ENCODE measurements around the gene TNFRSF8.
"Not testable (repeated sequence)": the region's sequence is repeated elsewhere in the genome, so short reads cannot be mapped to it uniquely, and the experiment has no call there.

Gene TNFRSF8

DNA sequence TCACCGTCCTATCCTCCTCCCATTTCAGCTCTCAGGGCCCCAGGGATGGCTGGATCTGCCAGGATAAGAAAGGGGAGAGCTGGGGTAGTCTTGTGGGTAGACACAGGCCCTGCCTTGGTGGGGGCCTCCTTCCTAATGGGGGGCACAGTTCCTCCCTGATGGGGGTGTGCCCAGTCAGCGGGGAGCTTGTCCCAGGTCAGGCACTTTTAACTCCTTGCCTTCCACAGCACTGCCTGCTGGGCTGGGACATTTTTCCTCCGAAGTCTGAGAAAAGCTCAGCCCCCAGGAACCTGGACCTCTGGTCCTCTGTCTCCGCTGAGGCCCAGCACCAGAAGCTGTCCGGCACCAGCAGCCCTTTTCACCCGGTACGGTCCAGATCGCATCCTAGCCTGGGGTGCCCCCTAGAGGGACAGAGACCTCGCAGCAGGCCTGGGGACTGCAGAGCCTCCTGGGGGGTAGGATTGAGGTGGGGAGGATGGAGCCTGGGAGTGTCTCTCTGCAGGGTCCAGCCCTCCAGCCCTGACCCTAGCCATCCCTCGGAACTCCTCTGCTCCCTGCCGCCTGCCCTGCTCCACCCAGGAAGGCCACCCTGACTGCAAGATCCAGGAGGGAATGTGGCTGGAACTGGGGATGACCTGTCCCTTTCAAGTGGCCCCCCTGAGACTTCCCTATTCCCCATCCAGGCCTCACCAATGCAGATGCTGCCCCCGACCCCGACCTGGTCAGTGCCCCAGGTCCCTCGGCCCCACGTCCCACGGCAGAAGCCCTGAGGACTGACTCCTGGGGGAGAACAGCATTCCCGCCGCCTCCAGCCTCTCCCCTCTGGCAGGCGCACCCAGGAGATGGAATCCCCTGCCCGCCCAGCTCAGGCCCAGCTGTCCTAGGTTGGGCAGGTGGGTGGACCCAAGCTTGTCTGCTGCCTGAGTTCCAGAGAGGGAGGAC lies 31.8 kb upstream of the TNFRSF8 start:
- no peak for TF ChIP-seq JUND (IDR thresholded peaks at IDR 0.05; ENCODE audit: low read depth)
- DNase-seq (ENCODE audit: low read depth in 1 of 2, low spot score in 1 of 2): peak; percentile 23 to 27

GRCh38 chr1:12032161-12032621 lies 30.9 kb upstream of the TNFRSF8 start:
- in situ Hi-C loops (cut with HindIII; ENCODE audit: low pct_unique_long_range_greater_than_20kb, low sequenced_read_pairs): no loop called here
- no peak for DNase-seq (ENCODE audit: low read depth in 1 of 2, low spot score in 1 of 2)
- no peak for TF ChIP-seq JUND (IDR thresholded peaks at IDR 0.05; ENCODE audit: low read depth)

More for the DNA sequence above, 31.8 kb upstream of the TNFRSF8 start:
- in situ Hi-C loops (cut with HindIII; ENCODE audit: low pct_unique_long_range_greater_than_20kb, low sequenced_read_pairs): no loop called here

DNA sequence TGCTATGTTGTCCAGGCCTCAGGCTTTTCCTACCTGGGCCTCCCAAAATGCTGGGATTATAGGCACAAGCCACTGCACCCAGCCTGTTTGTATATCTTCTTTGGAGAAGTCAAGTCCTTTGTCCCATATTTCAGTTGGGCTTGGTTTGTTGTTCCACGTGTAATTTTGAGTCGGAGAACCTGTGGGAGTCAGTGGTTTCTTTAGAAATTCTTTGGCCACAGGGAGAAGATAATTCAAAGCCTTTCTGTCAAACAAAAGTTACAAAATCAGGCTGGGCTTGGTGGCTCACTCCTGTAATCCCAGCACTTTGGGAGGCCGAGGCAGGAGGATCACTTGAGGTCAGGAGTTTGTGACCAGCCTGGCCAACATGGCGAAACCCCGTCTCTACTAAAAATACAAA lies 29.7 kb upstream of the TNFRSF8 start:
- in situ Hi-C loops (cut with HindIII; ENCODE audit: low pct_unique_long_range_greater_than_20kb, low sequenced_read_pairs); DNase-seq (ENCODE audit: low read depth in 1 of 2, low spot score in 1 of 2): not testable (repeated sequence)

GRCh38 chr1:12034381-12034801 lies 28.7 kb upstream of the TNFRSF8 start:
- in situ Hi-C loops (cut with HindIII; ENCODE audit: low pct_unique_long_range_greater_than_20kb, low sequenced_read_pairs): no loop called here
- TF ChIP-seq JUND (IDR thresholded peaks at IDR 0.05; ENCODE audit: low read depth): no peak
- DNase-seq (ENCODE audit: low read depth in 1 of 2, low spot score in 1 of 2): no peak

GRCh38 chr1:12035312-12035711 lies 27.8 kb upstream of the TNFRSF8 start:
- DNase-seq (ENCODE audit: low read depth in 1 of 2, low spot score in 1 of 2): no peak
- no peak for TF ChIP-seq JUND (IDR thresholded peaks at IDR 0.05; ENCODE audit: low read depth)
- in situ Hi-C loops (cut with HindIII; ENCODE audit: low pct_unique_long_range_greater_than_20kb, low sequenced_read_pairs): no loop called here

DNA sequence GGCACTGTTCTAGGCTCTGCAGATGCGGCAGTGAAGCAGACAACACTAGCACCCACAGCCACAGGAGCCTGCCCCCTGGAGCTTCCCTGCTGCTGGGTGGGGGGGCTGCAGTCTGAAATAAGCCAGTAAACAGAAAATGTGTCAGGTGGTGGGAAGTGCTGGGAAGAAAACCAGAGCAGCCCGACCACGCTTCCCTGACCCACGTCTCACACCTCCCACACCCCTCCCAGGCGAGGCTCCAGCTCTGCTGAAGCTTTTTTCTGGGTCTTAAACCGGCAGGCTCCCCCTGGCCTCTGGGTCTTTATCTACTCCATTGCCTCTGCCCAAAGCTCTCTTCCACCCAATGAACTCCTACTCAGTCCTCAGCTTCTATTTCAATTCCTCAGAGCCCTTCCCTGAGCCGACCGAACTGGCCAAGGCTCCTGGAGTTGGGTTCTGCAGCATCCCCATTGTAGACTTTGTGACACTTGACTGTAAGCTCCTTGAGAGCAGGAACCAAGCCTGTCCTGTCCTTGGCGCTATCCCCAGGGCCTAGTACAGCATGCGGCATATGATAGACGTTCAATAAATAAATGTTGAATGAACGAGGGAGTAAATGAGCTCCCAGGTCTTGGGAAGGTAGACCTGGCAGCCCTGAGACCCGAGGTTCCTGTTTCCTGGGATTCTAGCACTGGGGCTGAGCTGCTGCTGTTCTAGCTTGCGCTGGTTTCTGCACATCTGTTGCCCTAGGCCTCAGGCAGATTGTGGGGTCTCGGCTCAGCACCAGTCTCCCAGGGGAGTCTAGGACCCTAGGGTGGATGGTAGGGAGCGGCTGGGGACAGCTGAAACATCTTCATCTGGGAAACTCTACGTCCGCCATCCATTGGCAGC lies 25.4 kb upstream of the TNFRSF8 start:
- no peak for DNase-seq (ENCODE audit: low read depth in 1 of 2, low spot score in 1 of 2)
- in situ Hi-C loops (cut with HindIII; ENCODE audit: low pct_unique_long_range_greater_than_20kb, low sequenced_read_pairs): no loop called here
- no peak for TF ChIP-seq JUND (IDR thresholded peaks at IDR 0.05; ENCODE audit: low read depth)

- no peak for DNase-seq (ENCODE audit: low read depth in 1 of 2, low spot score in 1 of 2)
- TF ChIP-seq JUND (IDR thresholded peaks at IDR 0.05; ENCODE audit: low read depth): no peak
- in situ Hi-C loops (cut with HindIII; ENCODE audit: low pct_unique_long_range_greater_than_20kb, low sequenced_read_pairs): no loop called here
Measured at GRCh38 chr1:12038356-12039163, 24.5 kb upstream of the TNFRSF8 start.

DNA sequence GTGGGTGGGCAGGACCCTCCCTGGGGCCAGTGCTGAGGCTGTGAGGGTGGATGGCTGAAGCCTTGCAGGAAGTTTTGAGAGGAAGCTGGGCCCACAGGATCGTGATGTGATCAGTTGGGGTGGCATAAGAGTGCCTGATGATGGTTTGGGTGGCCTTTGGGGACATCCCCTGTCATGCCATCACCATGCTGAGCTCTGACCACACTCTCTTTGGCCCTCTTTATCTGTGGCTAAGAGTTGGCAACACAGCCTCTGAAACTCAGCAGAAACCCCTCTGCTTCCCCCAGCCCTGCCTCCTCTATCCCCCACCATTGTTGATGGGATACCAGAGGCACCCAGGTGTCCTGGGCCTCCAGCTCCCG lies 24.0 kb upstream of the TNFRSF8 start:
- DNase-seq (ENCODE audit: low read depth in 1 of 2, low spot score in 1 of 2): no peak
- TF ChIP-seq JUND (IDR thresholded peaks at IDR 0.05; ENCODE audit: low read depth): no peak
- in situ Hi-C loops (cut with HindIII; ENCODE audit: low pct_unique_long_range_greater_than_20kb, low sequenced_read_pairs): no loop called here

DNA sequence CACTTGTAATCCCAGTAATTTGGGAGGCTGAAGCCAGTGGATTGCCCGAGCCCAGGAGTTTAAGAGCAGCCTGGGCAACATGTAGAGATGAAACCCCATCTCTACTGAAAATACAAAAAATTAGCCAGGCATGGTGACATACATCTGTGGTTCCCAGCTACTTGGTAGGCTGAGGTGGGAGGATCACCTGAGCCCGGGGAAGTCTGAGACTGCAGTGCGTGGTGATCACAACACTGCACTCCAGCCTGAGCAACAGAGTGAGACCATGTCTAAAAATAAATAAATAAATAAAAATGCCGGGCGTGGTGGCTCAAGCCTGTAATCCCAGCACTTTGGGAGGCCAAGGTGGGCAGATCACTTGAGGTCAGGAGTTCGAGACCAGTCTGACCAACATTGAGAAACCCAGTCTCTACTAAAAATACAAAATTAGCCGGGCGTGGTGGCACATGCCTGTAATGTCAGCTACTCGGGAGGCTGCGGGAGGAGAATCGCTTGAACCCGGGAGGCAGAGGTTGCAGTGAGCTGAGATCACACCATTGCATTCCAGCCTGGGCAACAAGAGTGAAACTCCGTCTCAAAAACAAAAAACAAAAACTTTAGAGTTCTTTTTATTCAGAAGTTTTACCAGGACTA lies 23.2 kb upstream of the TNFRSF8 start:
- DNase-seq (ENCODE audit: low read depth in 1 of 2, low spot score in 1 of 2); in situ Hi-C loops (cut with HindIII; ENCODE audit: low pct_unique_long_range_greater_than_20kb, low sequenced_read_pairs): not testable (repeated sequence)

GRCh38 chr1:12040457-12041051 lies 22.5 kb upstream of the TNFRSF8 start:
- peak; percentile 29 to 37 for DNase-seq (ENCODE audit: low read depth in 1 of 2, low spot score in 1 of 2)
- in situ Hi-C loops (cut with HindIII; ENCODE audit: low pct_unique_long_range_greater_than_20kb, low sequenced_read_pairs): no loop called here
- no peak for TF ChIP-seq JUND (IDR thresholded peaks at IDR 0.05; ENCODE audit: low read depth)

GRCh38 chr1:12044187-12044877 lies 18.8 kb upstream of the TNFRSF8 start:
- DNase-seq (ENCODE audit: low read depth in 1 of 2, low spot score in 1 of 2); in situ Hi-C loops (cut with HindIII; ENCODE audit: low pct_unique_long_range_greater_than_20kb, low sequenced_read_pairs): not testable (repeated sequence)
